ENCODE measurements around the gene BRD2.

Gene BRD2

DNA sequence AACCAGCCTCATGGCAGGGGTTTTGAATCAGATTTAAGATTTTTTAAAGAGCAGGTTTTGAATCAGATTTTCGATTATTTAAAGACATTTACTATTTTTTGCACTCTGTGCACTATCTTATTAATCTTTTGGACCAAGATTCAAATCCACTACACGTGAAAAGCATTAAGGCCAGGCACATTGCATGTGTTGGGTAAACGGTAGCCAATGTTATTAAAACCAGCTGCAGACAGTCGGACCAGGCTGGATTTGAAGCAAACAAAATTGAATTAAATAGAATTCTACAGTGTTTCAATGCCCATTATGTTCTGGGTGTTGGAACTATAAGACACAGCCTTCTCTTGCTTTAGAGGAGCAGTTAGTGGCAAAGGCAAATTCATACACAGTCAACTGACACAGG, 33.3 kb downstream of the BRD2 start:
- DNase-seq: no peak

GRCh38 chr6:33004940-33005339, 36.5 kb downstream of the BRD2 start:
- no peak for DNase-seq

DNA sequence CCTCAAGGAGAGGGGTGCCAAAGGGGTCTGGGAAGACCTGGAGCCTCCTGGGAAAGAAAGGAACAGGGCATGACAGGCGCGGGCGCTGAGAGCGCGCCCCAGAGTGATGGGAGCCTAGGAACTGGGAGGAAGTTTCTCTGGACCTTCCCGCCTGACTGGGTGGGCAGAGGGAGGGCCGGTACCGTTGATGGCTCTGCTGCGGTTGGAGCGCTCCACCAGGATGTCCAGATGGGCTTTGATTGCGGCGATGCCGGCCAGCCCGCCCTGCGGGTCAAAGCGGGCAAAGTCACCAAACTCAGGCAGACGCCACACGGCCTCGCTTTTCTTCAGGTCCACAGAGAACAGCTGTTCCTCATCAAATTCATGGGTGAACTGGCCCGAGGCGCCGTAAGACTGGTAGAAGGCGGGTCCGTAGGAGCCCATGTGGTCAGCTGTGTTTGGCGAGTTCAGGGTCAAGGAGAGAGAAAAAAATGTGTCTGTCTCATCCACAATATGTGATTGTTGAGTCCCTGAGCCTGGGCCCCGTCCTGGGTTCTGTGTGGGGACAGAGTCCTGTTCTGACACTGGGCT, 39.5 kb downstream of the BRD2 start:
- no peak for DNase-seq

- DNase-seq: no peak
These were observed 40.8 kb downstream of the BRD2 start, which contains the start of gene HLA-DOA for GRCh38 chr6:33008944-33009861. Gene HLA-DOA, minus strand, starts transcription at chr6:33009591.

DNA sequence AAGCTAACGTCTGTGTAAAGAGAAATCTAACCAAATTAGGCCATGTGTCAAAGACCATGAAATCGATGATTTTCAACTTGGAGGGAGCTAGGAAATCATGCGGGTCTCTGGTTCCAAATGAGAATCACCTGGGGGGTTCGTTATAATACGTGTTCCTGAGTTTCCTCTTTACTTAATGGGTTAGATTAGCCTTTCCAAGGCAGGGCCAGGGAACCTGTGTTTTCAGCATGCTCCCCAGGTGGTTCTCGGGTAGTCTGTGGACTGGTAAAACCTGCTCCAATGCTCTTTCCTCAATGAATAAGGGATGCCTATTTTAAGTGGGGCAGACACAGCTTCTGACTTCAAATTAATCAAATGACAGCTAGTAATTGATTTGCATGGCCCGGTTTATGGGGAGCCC, 42.0 kb downstream of the BRD2 start:
- DNase-seq: no peak

GRCh38 chr6:33013608-33014007, 45.2 kb downstream of the BRD2 start:
- no peak for DNase-seq

GRCh38 chr6:33014841-33015634, 46.6 kb downstream of the BRD2 start:
- peak in 1 of 2 experiments; percentile 20 for DNase-seq

GRCh38 chr6:33015798-33016197, 47.4 kb downstream of the BRD2 start:
- no peak for DNase-seq

GRCh38 chr6:33017018-33017417, 48.6 kb downstream of the BRD2 start:
- no peak for DNase-seq

- DNase-seq: no peak
These were observed 49.4 kb downstream of the BRD2 start for GRCh38 chr6:33017694-33018353.

GRCh38 chr6:33018418-33018817, 50.0 kb downstream of the BRD2 start:
- DNase-seq: no peak

DNA sequence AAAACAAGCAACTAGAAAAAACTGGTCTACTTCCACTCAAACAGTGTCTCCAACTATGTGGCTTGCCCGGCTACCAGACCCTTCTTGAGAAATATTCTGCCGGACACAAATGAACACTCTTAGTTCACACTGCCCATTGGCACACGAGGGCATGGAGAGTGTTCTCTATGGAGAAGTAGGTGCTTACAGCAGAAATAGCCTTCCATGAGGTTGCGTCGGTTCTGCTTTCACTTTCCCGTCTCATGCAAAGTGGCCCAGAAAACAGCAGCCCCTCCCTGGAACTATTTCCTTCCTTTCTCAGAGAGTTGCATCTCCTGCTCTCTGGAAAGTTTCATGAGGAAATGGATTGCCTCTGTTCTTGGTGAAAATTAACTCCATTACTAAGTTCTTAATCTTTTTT, 50.5 kb downstream of the BRD2 start:
- DNase-seq: no peak

DNA sequence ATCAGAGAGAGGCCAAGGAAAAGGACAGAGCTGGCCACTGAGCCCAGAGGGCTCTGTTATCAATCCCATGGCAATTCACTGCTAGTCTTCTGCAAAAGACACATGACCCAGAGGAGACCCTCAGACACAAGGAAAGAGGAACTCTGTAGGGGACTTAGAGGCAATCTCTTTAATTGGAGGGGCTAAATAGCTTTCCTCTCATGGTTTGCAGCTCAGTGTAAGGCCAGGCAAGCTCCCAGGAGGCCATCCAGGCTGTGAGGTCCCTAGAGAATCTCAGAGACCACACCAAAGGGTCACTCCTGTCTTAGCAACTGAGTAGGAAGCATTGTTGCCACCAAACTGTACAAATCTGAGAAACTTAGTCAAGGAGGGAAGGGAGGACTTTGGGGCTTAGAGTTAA, 51.0 kb downstream of the BRD2 start:
- no peak for DNase-seq

DNA sequence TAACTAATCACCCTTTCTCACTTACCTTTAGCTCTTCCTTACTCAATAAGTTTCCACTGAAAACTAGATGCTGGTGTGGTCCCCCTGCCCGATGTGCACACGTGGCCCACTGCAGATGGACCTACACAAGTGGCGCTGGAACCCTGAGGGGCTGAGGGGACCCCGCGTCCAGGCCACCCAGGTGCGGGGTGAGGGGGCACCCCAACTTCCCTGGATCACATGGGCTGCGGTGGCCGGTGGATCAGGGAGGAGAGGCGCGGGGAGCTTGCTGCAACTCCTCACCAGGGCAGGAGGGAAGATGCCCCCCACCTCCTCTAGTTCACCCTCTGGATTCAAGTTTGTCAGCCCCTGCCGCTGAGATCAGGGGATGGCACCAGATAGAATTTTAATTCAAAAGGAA, 53.5 kb downstream of the BRD2 start:
- no peak for DNase-seq

- no peak for DNase-seq
These were observed 55.1 kb downstream of the BRD2 start for GRCh38 chr6:33023536-33023935.

- no peak for DNase-seq
These were observed 56.1 kb downstream of the BRD2 start for GRCh38 chr6:33024521-33024920.

GRCh38 chr6:33028220-33028849, 59.9 kb downstream of the BRD2 start:
- DNase-seq: no peak

DNA sequence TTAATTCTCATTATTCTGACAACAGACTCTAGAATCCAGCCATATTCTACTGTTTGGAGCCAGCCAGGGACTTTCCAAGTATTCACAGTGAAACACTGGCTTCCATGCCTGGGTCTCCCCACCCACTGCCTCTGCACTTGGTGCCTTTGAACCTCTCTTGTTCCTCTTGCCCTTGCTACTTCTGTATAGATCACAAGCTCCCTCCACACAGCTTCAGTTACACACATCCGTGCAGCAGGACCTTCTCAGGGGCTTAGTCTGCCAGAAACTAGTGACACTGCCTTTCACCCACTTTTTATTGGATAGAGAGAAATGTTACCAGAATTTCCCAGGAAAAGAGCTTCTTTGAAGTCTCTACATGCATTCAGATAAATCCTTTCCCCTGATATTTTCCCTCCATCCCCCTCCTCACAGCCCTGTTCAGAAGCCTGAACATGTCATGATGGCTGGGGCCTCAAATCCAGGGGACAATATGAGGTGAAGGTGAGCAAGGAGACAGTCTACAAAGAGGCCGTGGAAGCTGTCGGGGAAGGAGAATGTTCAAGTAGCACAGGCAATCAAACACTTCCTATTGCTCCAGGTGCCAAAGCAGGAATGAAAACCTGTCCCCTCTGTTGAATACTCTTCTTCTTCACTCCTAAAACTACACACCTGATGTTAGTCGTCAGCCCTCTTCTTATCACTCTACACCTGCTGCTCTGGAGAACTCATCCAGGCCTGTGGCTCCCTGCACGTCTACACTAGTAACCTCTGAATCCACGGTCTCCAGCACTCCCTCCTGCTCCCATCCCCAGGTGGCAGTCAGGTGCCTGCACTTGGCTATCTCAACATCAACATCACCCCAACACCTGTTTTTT, 61.2 kb downstream of the BRD2 start:
- no peak for DNase-seq

DNA sequence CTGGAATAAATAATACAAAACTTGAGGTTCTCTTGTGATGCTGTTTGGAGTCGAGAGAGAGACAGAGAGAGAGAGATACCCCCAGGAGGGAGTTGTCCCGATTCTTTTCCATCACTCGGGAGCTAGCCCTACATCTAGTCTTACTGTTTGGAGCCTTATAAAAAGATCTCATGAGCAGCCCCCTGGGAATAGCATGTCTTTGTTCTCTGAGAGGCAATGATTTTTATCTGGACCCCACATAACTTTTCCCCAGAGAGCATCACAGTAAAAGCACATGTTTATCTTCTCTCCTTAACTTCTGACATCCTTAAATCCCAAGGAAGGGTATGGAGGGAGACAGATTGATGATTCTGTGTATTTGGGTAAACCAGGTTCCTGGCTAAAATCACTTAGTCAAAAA, 61.9 kb downstream of the BRD2 start:
- DNase-seq: no peak

All from NCI-H187 (cell line).